DND-41 (cell line): Measurements from ENCODE around the gene EXOSC7.

ENCODE experiments used
- CTCF ChIP-seq: IDR thresholded peaks from 2 replicates; pipeline ENCODE4 v1.5.1; 2012; ENCODE audit warnings: borderline replicate concordance, low read length, moderate library complexity, mild to moderate bottlenecking; ENCODE audit not compliant: poor library complexity, severe bottlenecking; ENCODE audit errors: extremely low read depth
- EZH2 ChIP-seq: IDR thresholded peaks from 3 replicates; pipeline ENCODE4 v1.6.1; 2012; ENCODE audit warnings: borderline replicate concordance, low read depth, mild to moderate bottlenecking, moderate library complexity, low read length, inconsistent platforms; ENCODE audit not compliant: severe bottlenecking

GRCh38 chr3:45002720-45003119 is 26.7 kb downstream of the EXOSC7 start:
- no peak for TF ChIP-seq CTCF
- no peak for TF ChIP-seq EZH2
